ENCODE measurements around the gene LDHAL6A.

LDHAL6A gene

GRCh38 chr11:18526521-18527296, 71.1 kb downstream of the LDHAL6A start, which contains the start of gene TSG101:
TSS of gene TSG101 (minus strand) at chr11:18526942. CDS start at chr11:18526816, 126 bp downstream.
- TF ChIP-seq CTCF (conservative IDR thresholded peaks at IDR 0.05) = no peak
- H3K27ac ChIP-seq = peak within 1 kb of the TSS; percentile 94

GRCh38 chr11:18527512-18527911, 71.9 kb downstream of the LDHAL6A start:
- TF ChIP-seq CTCF (conservative IDR thresholded peaks at IDR 0.05) = no peak

More at GRCh38 chr11:18527512-18527911, 71.9 kb downstream of the LDHAL6A start:
- H3K27ac ChIP-seq = peak overlapping the region; percentile 94
